Measurements from ENCODE around the gene SETBP1.

The SETBP1 gene

DNA sequence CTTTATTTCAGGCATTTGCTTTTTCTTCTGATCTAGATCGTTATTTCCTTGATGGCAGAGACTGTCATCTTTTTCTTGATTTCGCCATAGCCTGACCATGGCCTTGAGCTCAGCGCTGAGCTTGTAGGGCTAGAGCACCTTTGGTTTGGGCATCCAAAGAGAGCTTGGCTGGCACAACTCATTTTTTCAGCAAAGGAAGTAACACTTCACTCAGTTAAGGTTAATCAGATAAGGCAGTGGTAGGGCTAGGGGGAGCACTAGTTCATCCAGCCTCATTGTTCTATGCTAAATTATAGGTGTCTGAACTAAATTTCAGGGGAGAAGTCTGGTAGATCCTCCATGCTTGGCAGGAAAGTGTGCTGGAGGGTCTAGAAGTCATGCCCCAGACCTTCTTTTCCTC is 125.0 kb downstream of the SETBP1 start:
- Histone ChIP-seq H3K4me1 (ENCODE audit: control insufficient read depth, low read depth, low read length) (peaks cover 7% of the 10 kb centered on the region), H3K4me2 (ENCODE audit: low read length) (no peak overlapping the region), H2BK5ac (ENCODE audit: low read length) (no peak overlapping the region), H3K4ac (ENCODE audit: low read depth, low read length) (no peak overlapping the region), H4K8ac (ENCODE audit: low read depth, low read length) (no peak overlapping the region), H3K27ac (ENCODE audit: low read depth, low read length) (no peak overlapping the region), H3K4me3 (ENCODE audit: low read length) (no peak overlapping the region), H3K27me3 (ENCODE audit: insufficient read depth, low read length, poor library complexity) (no peaks in the 10 kb centered on the region), H2AK5ac (ENCODE audit: low read length) (no peak overlapping the region), H2BK120ac (ENCODE audit: low read depth, low read length) (no peak overlapping the region), H3K23ac (ENCODE audit: low read length) (no peak overlapping the region), H3K36me3 (ENCODE audit: control insufficient read depth, insufficient read depth, low read length) (no peaks in the 10 kb centered on the region), H4K5ac (ENCODE audit: low read length) (no peak overlapping the region), H3K56ac (ENCODE audit: low read length) (no peak overlapping the region), H3K9ac (ENCODE audit: low read length) (no peak overlapping the region), H3K79me2 (ENCODE audit: control insufficient read depth, insufficient read depth, low read length) (no peaks in the 10 kb centered on the region), H3K18ac (ENCODE audit: low read length) (no peak overlapping the region), H3K79me1 (ENCODE audit: low read length) (no peaks in the 10 kb centered on the region), H2BK15ac (replicated peaks; ENCODE audit: low read depth) (no peak overlapping the region)
- no CpG with 5 or more reads among the region's 3 CpGs for WGBS (ENCODE audit: extremely low coverage, insufficient coverage, low lambda C conversion rate)
- DNase-seq, result no peak

DNA sequence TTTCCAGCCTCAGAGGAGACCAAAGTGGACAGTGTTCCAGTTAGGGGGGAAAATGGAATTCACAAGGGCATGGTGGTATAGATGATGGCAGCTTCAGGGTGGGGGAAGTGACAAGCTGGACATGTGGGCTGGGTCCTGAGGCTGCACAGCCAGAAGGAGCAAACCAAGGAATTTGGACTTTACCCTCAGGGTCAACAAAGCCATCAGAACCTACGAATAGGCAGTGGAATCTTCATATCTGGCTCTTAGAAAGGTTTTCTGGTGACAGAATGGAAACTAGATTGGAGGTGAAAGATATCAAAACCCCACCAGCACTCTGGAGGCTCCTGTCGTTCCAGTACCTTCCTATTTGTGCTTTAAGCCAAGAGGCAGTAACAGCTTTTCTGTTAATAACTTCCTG is 127.1 kb downstream of the SETBP1 start:
- no peaks in the 10 kb centered on the region for H3K79me1 ChIP-seq (ENCODE audit: low read length)
- no peaks in the 10 kb centered on the region for H3K79me2 ChIP-seq (ENCODE audit: control insufficient read depth, insufficient read depth, low read length)
- H3K4ac ChIP-seq (ENCODE audit: low read depth, low read length), result no peak overlapping the region
- no peak overlapping the region for H3K23ac ChIP-seq (ENCODE audit: low read length)
- no peak overlapping the region for H3K9ac ChIP-seq (ENCODE audit: low read length)
- no peak overlapping the region for H2BK120ac ChIP-seq (ENCODE audit: low read depth, low read length)
- H2AK5ac ChIP-seq (ENCODE audit: low read length), result no peak overlapping the region
- no peaks in the 10 kb centered on the region for H3K27me3 ChIP-seq (ENCODE audit: insufficient read depth, low read length, poor library complexity)
- no peak overlapping the region for H3K18ac ChIP-seq (ENCODE audit: low read length)
- no peak overlapping the region for H2BK15ac ChIP-seq (replicated peaks; ENCODE audit: low read depth)
- H3K56ac ChIP-seq (ENCODE audit: low read length), result no peak overlapping the region
- no peak overlapping the region for H4K5ac ChIP-seq (ENCODE audit: low read length)
- no peak overlapping the region for H4K8ac ChIP-seq (ENCODE audit: low read depth, low read length)
- DNase-seq, result no peak
- H2BK5ac ChIP-seq (ENCODE audit: low read length), result no peak overlapping the region
- no peak overlapping the region for H3K4me3 ChIP-seq (ENCODE audit: low read length)
- no CpG with 5 or more reads among the region's 2 CpGs for WGBS (ENCODE audit: extremely low coverage, insufficient coverage, low lambda C conversion rate)
- H3K4me2 ChIP-seq (ENCODE audit: low read length), result no peak overlapping the region
- H3K4me1 ChIP-seq (ENCODE audit: control insufficient read depth, low read depth, low read length), result peaks cover 5% of the 10 kb centered on the region
- no peak overlapping the region for H3K27ac ChIP-seq (ENCODE audit: low read depth, low read length)
- H3K36me3 ChIP-seq (ENCODE audit: control insufficient read depth, insufficient read depth, low read length), result no peaks in the 10 kb centered on the region

- Histone ChIP-seq H2BK15ac (replicated peaks; ENCODE audit: low read depth) (no peak overlapping the region), H3K4ac (ENCODE audit: low read depth, low read length) (no peak overlapping the region), H4K8ac (ENCODE audit: low read depth, low read length) (no peak overlapping the region), H3K18ac (ENCODE audit: low read length) (no peak overlapping the region), H2BK5ac (ENCODE audit: low read length) (no peak overlapping the region), H2BK120ac (ENCODE audit: low read depth, low read length) (no peak overlapping the region), H3K4me2 (ENCODE audit: low read length) (no peak overlapping the region), H3K23ac (ENCODE audit: low read length) (no peak overlapping the region), H3K27ac (ENCODE audit: low read depth, low read length) (no peak overlapping the region), H3K79me2 (ENCODE audit: control insufficient read depth, insufficient read depth, low read length) (no peaks in the 10 kb centered on the region), H3K4me1 (ENCODE audit: control insufficient read depth, low read depth, low read length) (no peaks in the 10 kb centered on the region), H2AK5ac (ENCODE audit: low read length) (no peak overlapping the region), H3K27me3 (ENCODE audit: insufficient read depth, low read length, poor library complexity) (no peaks in the 10 kb centered on the region), H3K79me1 (ENCODE audit: low read length) (no peaks in the 10 kb centered on the region), H3K4me3 (ENCODE audit: low read length) (no peak overlapping the region), H3K56ac (ENCODE audit: low read length) (no peak overlapping the region), H3K36me3 (ENCODE audit: control insufficient read depth, insufficient read depth, low read length) (no peaks in the 10 kb centered on the region), H4K5ac (ENCODE audit: low read length) (no peak overlapping the region), H3K9ac (ENCODE audit: low read length) (no peak overlapping the region)
- DNase-seq, result no peak
Observed at GRCh38 chr18:44811572-44812125, 131.0 kb downstream of the SETBP1 start.

DNA sequence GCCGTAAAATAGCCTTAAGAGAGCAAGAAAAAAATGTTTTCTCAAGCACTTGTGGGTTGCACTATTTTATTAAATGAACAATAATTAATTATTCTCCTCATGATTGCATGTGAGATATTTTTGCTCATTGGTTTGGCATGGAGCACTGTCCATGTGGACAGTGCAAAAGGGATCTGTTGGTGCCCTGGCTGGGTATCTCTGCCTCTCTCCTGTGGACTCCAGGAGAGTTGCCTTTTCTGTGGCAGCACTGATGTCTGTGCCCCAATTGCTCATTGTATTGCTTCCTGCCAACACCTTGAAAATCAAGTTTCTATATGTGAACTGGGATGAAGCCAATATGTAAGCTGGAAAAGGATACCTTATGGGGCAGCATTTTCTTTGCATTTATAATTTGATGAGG is 131.7 kb downstream of the SETBP1 start:
- Histone ChIP-seq H2AK5ac (ENCODE audit: low read length) (no peak overlapping the region), H3K18ac (ENCODE audit: low read length) (no peak overlapping the region), H2BK5ac (ENCODE audit: low read length) (no peak overlapping the region), H3K9ac (ENCODE audit: low read length) (no peak overlapping the region), H3K4me3 (ENCODE audit: low read length) (no peak overlapping the region), H3K56ac (ENCODE audit: low read length) (no peak overlapping the region), H3K27me3 (ENCODE audit: insufficient read depth, low read length, poor library complexity) (no peaks in the 10 kb centered on the region), H3K23ac (ENCODE audit: low read length) (no peak overlapping the region), H3K4ac (ENCODE audit: low read depth, low read length) (no peak overlapping the region), H2BK15ac (replicated peaks; ENCODE audit: low read depth) (no peak overlapping the region), H3K4me1 (ENCODE audit: control insufficient read depth, low read depth, low read length) (no peaks in the 10 kb centered on the region), H3K27ac (ENCODE audit: low read depth, low read length) (no peak overlapping the region), H3K79me2 (ENCODE audit: control insufficient read depth, insufficient read depth, low read length) (no peaks in the 10 kb centered on the region), H3K36me3 (ENCODE audit: control insufficient read depth, insufficient read depth, low read length) (no peaks in the 10 kb centered on the region), H4K8ac (ENCODE audit: low read depth, low read length) (no peak overlapping the region), H2BK120ac (ENCODE audit: low read depth, low read length) (no peak overlapping the region), H4K5ac (ENCODE audit: low read length) (no peak overlapping the region), H3K79me1 (ENCODE audit: low read length) (no peaks in the 10 kb centered on the region), H3K4me2 (ENCODE audit: low read length) (no peak overlapping the region)
- WGBS (ENCODE audit: extremely low coverage, insufficient coverage, low lambda C conversion rate), result no CpG with 5 or more reads among the region's 1 CpG
- no peak for DNase-seq

DNA sequence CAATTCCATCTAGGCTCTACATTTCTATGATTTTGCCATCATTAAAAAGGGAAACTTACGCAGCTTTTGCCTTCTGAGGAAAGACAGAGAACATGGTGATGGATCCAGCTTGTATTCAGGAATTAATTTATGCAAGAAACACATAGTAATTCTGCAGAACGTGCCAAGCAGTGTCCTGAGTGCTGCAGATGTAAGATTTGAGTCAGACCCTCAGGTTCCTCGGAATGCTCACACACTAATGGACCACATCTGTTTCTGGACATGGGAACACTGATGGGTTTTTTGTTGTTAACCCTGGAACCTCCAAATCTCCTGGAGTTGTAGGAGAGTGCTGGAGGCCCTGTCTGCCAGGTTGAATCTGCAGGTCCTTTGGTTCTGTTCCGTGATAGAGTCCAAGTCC is 132.9 kb downstream of the SETBP1 start:
- Histone ChIP-seq H3K79me1 (ENCODE audit: low read length) (no peaks in the 10 kb centered on the region), H3K18ac (ENCODE audit: low read length) (no peak overlapping the region), H2BK120ac (ENCODE audit: low read depth, low read length) (no peak overlapping the region), H2BK15ac (replicated peaks; ENCODE audit: low read depth) (no peak overlapping the region), H3K4ac (ENCODE audit: low read depth, low read length) (no peak overlapping the region), H3K9ac (ENCODE audit: low read length) (no peak overlapping the region), H3K79me2 (ENCODE audit: control insufficient read depth, insufficient read depth, low read length) (no peaks in the 10 kb centered on the region), H3K56ac (ENCODE audit: low read length) (no peak overlapping the region), H3K27me3 (ENCODE audit: insufficient read depth, low read length, poor library complexity) (no peaks in the 10 kb centered on the region), H4K8ac (ENCODE audit: low read depth, low read length) (no peak overlapping the region), H3K23ac (ENCODE audit: low read length) (no peak overlapping the region), H3K4me2 (ENCODE audit: low read length) (no peak overlapping the region), H3K4me3 (ENCODE audit: low read length) (no peak overlapping the region), H3K4me1 (ENCODE audit: control insufficient read depth, low read depth, low read length) (no peaks in the 10 kb centered on the region), H4K5ac (ENCODE audit: low read length) (no peak overlapping the region), H3K27ac (ENCODE audit: low read depth, low read length) (no peak overlapping the region), H2BK5ac (ENCODE audit: low read length) (no peak overlapping the region), H2AK5ac (ENCODE audit: low read length) (no peak overlapping the region), H3K36me3 (ENCODE audit: control insufficient read depth, insufficient read depth, low read length) (no peaks in the 10 kb centered on the region)
- WGBS (ENCODE audit: extremely low coverage, insufficient coverage, low lambda C conversion rate), result no CpG with 5 or more reads among the region's 4 CpGs
- no peak for DNase-seq

GRCh38 chr18:44815108-44815507 is 134.4 kb downstream of the SETBP1 start:
- Histone ChIP-seq H3K4ac (ENCODE audit: low read depth, low read length) (no peak overlapping the region), H2AK5ac (ENCODE audit: low read length) (no peak overlapping the region), H4K8ac (ENCODE audit: low read depth, low read length) (no peak overlapping the region), H2BK5ac (ENCODE audit: low read length) (no peak overlapping the region), H3K79me1 (ENCODE audit: low read length) (no peaks in the 10 kb centered on the region), H3K27ac (ENCODE audit: low read depth, low read length) (no peak overlapping the region), H3K27me3 (ENCODE audit: insufficient read depth, low read length, poor library complexity) (no peaks in the 10 kb centered on the region), H3K4me2 (ENCODE audit: low read length) (no peak overlapping the region), H3K23ac (ENCODE audit: low read length) (no peak overlapping the region), H3K4me3 (ENCODE audit: low read length) (no peak overlapping the region), H4K5ac (ENCODE audit: low read length) (no peak overlapping the region), H3K56ac (ENCODE audit: low read length) (no peak overlapping the region), H3K79me2 (ENCODE audit: control insufficient read depth, insufficient read depth, low read length) (no peaks in the 10 kb centered on the region), H3K36me3 (ENCODE audit: control insufficient read depth, insufficient read depth, low read length) (no peaks in the 10 kb centered on the region), H3K4me1 (ENCODE audit: control insufficient read depth, low read depth, low read length) (peaks cover 4% of the 10 kb centered on the region), H3K9ac (ENCODE audit: low read length) (no peak overlapping the region), H2BK15ac (replicated peaks; ENCODE audit: low read depth) (no peak overlapping the region), H2BK120ac (ENCODE audit: low read depth, low read length) (no peak overlapping the region), H3K18ac (ENCODE audit: low read length) (no peak overlapping the region)
- no peak for DNase-seq
- no CpG with 5 or more reads among the region's 6 CpGs for WGBS (ENCODE audit: extremely low coverage, insufficient coverage, low lambda C conversion rate)

All from mesendoderm (in vitro differentiated cells).